Activated CD8-positive, alpha-beta memory T cell treated with anti-CD3 and anti-CD28 coated beads, Interleukin-2, amount 10 ng/mL, durations not matched to agents 7 days and 5 days (primary cell): ENCODE measurements around the gene SPARC. TPM values are rescaled to one million over a fixed set of nuclear protein-coding genes. Genes with fewer than 3 reads are reported as not detected.
"Not testable (repeated sequence)": the region's sequence is repeated elsewhere in the genome, so short reads cannot be mapped to it uniquely, and the experiment has no call there.

Source experiments
- ATAC-seq: fragments of 150-1000 bp; cut with Tn5 transposase; one replicate; pipeline ENCODE4 v1.10.0; 2021; ENCODE audit warnings: moderate library complexity
- CTCF ChIA-PET: fragments of 350-600 bp; sonication (Branson Sonifier 250); formaldehyde crosslinking; loops from one replicate; lab custom pipeline; 2021; ENCODE audit warnings: antibody characterized with exemption; lab: Charles Lee
- DNase-seq: peaks from one replicate; pipeline ENCODE4 v3.0.0-alpha.2; 2020
- H3K27ac Mint-ChIP-seq: one replicate; pipeline ENCODE4 v1.8.0; 2021; ENCODE audit warnings: mild to moderate bottlenecking, mixed read lengths
- H3K27me3 Mint-ChIP-seq: one replicate; pipeline ENCODE4 v1.8.0; 2021; ENCODE audit warnings: mixed read lengths
- H3K36me3 Mint-ChIP-seq: one replicate; pipeline ENCODE4 v1.8.0; 2021; ENCODE audit warnings: mild to moderate bottlenecking, mixed read lengths
- H3K4me1 Mint-ChIP-seq: one replicate; pipeline ENCODE4 v1.8.0; 2021; ENCODE audit warnings: mixed read lengths
- H3K4me3 Mint-ChIP-seq: one replicate; pipeline ENCODE4 v1.8.0; 2021; ENCODE audit warnings: mild to moderate bottlenecking, moderate library complexity, mixed read lengths
- H3K9me3 Mint-ChIP-seq: one replicate; pipeline ENCODE4 v1.8.0; 2022; ENCODE audit warnings: low read depth, mixed read lengths
- total RNA-seq, 2 experiments: library from RNA; stranded (reverse); gene quantifications; one replicate each; pipeline ENCODE4 v1.2.3, GENCODE V29; 2021

SPARC gene
- total RNA-seq, 2 experiments from 2014 or later: 0.18 to 0.37 TPM

DNA sequence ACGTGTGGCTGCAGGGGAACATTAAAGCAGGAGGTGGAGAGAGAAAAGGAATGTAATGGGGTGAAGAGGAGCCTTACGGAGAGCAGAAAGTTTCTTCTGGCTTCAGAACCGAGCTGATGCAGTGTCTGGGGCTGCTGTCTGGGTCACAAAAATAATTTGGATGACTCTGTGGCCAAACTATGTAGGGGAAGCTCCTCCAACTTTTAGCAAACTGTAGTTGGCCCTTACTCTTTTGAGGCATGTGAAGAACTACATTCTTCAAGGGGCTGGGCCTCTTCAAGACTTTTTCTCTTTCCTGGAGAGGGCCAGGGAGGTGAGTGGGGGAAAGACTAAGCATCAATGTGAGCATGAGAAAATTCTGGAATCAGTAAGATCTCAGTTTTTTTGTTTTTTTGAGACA, 31.9 kb upstream of the SPARC start:
- Mint-ChIP-seq H3K9me3 (no peaks in the 10 kb centered on the region), H3K27ac (no peak overlapping the region), H3K36me3 (no peaks in the 10 kb centered on the region), H3K27me3 (no peaks in the 10 kb centered on the region), H3K4me1 (peaks cover 17% of the 10 kb centered on the region), H3K4me3 (no peak overlapping the region)
- CTCF ChIA-PET: interaction anchor here (1.0 to 2.8 kb wide), 6 partner anchors 10 to 67 kb away, joined by 3 to 12 read pairs (median 4); no protein-coding TSS in a partner anchor
- DNase-seq: no peak
- no peak for ATAC-seq

DNA sequence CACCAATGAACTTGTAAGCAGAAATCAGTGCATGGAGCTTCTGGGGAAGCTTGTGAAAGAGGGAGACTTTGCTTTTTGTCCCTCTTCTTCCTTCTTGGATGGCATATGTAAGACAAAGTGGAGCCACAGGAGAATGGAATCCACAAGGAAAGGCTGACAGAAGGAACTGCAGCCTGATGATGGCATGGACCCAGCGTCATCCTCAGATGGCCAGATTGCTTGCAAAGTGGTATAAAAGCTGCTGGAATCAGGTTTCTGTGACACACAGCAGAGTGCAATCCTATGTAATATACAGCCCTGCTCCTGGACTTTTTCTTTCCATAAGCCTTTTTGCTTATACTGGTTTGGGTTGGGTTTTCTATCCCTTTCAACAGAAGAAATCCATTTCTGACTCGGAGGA, 31.4 kb upstream of the SPARC start:
- Mint-ChIP-seq H3K4me3 (no peak overlapping the region), H3K27me3 (peaks cover under 1% of the 10 kb centered on the region), H3K27ac (no peak overlapping the region), H3K9me3 (no peaks in the 10 kb centered on the region), H3K36me3 (no peaks in the 10 kb centered on the region), H3K4me1 (peaks cover 17% of the 10 kb centered on the region)
- CTCF ChIA-PET: interaction anchor here (1.0 to 2.3 kb wide), 5 partner anchors 10 to 67 kb away, joined by 3 to 7 read pairs (median 5); no protein-coding TSS in a partner anchor
- no peak for DNase-seq
- no peak for ATAC-seq

DNA sequence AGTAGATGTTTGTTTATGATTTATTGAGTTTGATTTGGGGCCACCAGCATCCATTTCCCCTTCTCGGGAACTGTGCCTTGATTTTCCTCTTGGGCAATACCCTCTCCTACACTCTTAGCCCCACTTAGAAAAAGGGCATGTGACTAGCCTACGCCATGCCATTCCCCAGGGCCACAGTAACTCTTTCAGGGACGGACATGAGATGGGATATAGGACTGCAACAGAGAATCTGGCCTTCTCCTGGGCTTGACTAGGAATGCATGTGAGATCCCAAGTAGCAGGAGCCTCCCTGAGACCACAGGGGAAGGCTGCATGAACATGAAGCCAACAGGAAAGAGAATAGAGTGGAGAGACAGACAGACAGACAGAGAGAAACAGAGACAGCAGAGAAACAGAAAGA, 30.7 kb upstream of the SPARC start:
- ATAC-seq: no peak
- CTCF ChIA-PET: interaction anchor here (1.5 to 1.7 kb wide), 2 partner anchors 59 to 66 kb away, joined by 5 read pairs; no protein-coding TSS in a partner anchor
- peaks cover 7% of the 10 kb centered on the region for H3K27me3 Mint-ChIP-seq
- no peak for DNase-seq
- no peak overlapping the region for H3K4me3 Mint-ChIP-seq
- H3K27ac Mint-ChIP-seq: no peak overlapping the region
- peaks cover 15% of the 10 kb centered on the region for H3K4me1 Mint-ChIP-seq
- H3K36me3 Mint-ChIP-seq: no peaks in the 10 kb centered on the region
- H3K9me3 Mint-ChIP-seq: no peaks in the 10 kb centered on the region

DNA sequence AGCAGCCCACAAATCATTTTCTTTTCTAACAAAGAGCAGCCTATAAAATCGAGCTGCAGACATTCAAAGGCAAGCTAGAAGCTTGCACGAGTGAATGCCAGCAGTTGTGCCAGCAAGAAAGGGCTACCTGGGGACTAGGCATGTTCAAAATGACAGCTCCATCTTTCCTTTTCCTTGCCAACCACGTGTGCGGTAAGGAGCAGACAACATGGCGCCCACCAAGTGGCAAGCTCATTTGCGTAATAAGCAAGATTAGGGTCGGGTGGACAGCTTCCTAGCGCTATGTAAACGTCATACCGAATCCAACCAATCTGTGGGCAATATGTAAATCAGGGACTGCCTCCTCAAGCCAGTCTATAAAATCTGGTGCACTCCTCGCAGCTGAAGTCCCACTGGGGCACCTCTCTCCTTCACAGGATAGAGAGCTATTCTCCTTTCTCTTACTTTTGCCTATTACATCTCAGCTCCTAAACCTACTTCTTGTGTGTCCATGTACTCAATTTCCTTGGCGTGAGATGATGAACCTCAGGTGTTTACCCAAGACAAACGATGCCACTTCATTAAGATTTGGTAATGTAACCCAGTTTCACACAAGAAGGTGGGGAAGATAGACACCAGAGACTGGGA, 22.5 kb upstream of the SPARC start:
- peaks cover 27% of the 10 kb centered on the region for H3K27me3 Mint-ChIP-seq
- no peak overlapping the region for H3K4me3 Mint-ChIP-seq
- ATAC-seq (no peak), DNase-seq (no peak)
- CTCF ChIA-PET: interaction anchor here (0.6 kb wide), 1 partner anchor 457 kb away, joined by 3 read pairs; no protein-coding TSS in a partner anchor
- no peak overlapping the region for H3K27ac Mint-ChIP-seq
- no peaks in the 10 kb centered on the region for H3K36me3 Mint-ChIP-seq
- no peaks in the 10 kb centered on the region for H3K9me3 Mint-ChIP-seq
- no peaks in the 10 kb centered on the region for H3K4me1 Mint-ChIP-seq

DNA sequence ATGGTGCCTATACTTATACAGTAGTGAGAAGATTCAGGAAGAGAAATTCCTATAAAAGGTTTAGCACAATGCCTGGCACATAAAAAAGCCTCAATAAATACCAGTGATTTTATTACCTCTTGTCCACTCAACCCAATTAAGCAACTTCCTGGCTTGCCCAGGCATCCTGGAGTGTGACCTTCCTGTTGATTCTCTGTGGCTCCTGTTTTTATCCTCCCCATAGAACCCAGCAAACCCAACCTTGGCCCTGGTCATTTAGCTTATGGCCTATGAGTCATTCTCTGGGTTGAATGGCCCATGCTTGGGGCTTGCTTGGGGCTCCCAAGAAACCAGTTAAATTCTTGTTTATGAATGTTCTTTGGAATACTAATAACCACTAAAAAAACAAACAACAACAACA, 21.4 kb upstream of the SPARC start:
- no peaks in the 10 kb centered on the region for H3K36me3 Mint-ChIP-seq
- CTCF ChIA-PET: no interaction called here
- DNase-seq: no peak
- ATAC-seq: no peak
- H3K4me3 Mint-ChIP-seq: no peak overlapping the region
- no peak overlapping the region for H3K27ac Mint-ChIP-seq
- H3K9me3 Mint-ChIP-seq: no peaks in the 10 kb centered on the region
- peaks cover 26% of the 10 kb centered on the region for H3K27me3 Mint-ChIP-seq
- H3K4me1 Mint-ChIP-seq: no peaks in the 10 kb centered on the region

DNA sequence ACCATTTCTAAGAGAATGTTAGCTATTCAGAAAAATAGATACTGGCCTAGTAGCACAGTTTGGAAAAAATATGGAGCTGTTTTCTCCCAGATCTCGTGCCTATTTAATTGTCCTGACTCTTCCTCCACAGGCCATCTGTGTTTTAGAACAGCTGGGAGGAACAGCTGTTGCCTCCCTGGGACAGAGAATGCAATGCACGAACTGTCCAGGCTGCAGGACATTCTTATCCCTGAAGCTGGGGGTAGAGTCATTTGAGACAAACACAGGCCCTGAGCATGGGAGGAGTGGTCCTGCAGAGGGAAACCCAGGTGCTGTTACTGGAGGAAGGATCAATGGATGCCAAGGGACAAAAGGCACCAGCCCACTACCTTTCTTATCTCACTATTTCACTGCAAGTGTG, 20.9 kb upstream of the SPARC start:
- Mint-ChIP-seq H3K9me3 (no peaks in the 10 kb centered on the region), H3K27ac (no peak overlapping the region), H3K27me3 (peaks cover 22% of the 10 kb centered on the region), H3K4me3 (no peak overlapping the region), H3K36me3 (no peaks in the 10 kb centered on the region), H3K4me1 (no peaks in the 10 kb centered on the region)
- ATAC-seq (no peak), DNase-seq (no peak)
- CTCF ChIA-PET: no interaction called here

DNA sequence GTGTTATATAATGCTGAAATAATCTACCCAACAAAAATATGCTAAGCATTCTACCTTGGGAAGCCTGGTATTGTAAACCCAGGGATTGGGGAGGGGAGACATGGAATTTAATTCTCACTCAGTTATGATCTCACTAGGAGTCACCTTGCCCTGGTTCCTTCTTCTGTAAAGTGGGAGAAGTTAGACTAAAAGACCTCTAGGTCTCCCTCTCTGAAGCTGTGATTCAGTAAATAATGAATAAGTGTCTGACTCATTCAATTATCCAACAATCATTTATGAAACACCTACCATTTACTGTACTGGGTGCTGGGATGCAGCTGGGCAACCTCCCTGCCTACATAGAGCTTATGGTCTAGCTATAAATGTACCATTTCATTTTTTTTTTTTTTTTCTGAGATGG, 20.2 kb upstream of the SPARC start:
- CTCF ChIA-PET: interaction anchor here (0.7 kb wide), 1 partner anchor 102 kb away, joined by 3 read pairs; no protein-coding TSS in a partner anchor
- peaks cover 16% of the 10 kb centered on the region for H3K27me3 Mint-ChIP-seq
- no peak overlapping the region for H3K27ac Mint-ChIP-seq
- no peaks in the 10 kb centered on the region for H3K36me3 Mint-ChIP-seq
- no peaks in the 10 kb centered on the region for H3K9me3 Mint-ChIP-seq
- H3K4me1 Mint-ChIP-seq: no peaks in the 10 kb centered on the region
- no peak for ATAC-seq
- no peak for DNase-seq
- H3K4me3 Mint-ChIP-seq: no peak overlapping the region

DNA sequence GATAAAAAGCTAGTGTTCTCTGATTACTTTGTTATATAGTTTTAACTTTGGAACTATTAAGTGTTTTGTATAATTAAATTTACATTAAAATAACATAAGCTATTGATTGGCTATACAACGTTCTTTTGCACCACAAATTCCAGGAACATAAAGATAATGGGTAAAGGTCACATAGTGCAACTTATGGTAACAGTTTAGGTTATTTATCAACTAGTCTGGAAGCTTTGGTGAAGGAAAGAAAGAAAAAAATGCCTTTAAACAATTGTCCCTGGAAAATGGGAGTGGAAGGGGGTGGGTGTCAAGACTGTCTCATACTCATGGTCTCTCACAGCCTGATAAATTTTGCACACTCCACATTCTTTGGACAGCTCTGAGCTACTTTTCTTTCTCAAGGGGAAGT, 17.1 kb upstream of the SPARC start:
- H3K9me3 Mint-ChIP-seq: no peaks in the 10 kb centered on the region
- H3K36me3 Mint-ChIP-seq: no peaks in the 10 kb centered on the region
- no peak for DNase-seq
- no peaks in the 10 kb centered on the region for H3K4me1 Mint-ChIP-seq
- CTCF ChIA-PET: no interaction called here
- H3K27me3 Mint-ChIP-seq: peaks cover 2% of the 10 kb centered on the region
- no peak overlapping the region for H3K27ac Mint-ChIP-seq
- no peak overlapping the region for H3K4me3 Mint-ChIP-seq
- ATAC-seq: no peak

DNA sequence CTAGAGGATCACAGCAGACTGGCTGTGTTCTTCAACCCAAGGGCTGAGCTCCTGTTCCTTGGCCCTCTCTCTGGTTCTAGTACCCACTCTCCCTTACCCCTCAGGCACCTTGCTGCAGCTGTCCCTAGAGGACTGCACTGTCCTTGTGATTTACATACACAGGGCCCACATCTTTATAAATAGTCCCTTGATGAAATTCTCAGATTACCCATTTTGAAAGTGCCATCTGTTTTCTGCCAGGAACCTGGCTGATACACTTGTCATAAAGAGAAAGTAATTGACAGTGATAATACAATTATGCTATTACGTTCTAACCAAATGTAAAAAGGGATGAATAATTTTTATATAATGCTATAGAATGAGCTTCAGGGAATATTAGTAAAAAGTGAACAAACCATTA, 16.5 kb upstream of the SPARC start:
- Mint-ChIP-seq H3K4me1 (no peaks in the 10 kb centered on the region), H3K9me3 (no peaks in the 10 kb centered on the region), H3K27me3 (peaks cover 2% of the 10 kb centered on the region), H3K27ac (no peak overlapping the region), H3K36me3 (no peaks in the 10 kb centered on the region), H3K4me3 (no peak overlapping the region)
- DNase-seq (no peak), ATAC-seq (no peak)
- CTCF ChIA-PET: no interaction called here

DNA sequence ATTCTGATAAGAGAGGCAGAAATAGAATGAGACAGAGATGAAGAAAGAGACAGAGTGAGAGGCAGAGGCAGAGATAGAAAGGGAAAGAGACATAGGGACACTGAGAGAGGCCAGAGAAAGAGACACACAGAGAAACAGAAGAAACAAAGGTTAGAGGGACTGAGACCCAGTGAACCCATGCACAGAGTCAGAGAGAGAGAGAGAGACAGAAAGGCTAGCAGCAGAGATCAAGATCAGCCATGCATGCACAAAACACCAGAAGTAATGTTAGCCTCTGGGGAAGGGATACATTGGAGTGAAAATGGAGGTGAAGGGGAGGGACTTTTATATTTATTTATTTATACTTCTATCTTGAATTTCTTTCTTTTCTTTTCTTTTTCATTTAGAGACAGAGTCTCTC, 14.1 kb upstream of the SPARC start:
- H3K27me3 Mint-ChIP-seq: peaks cover 5% of the 10 kb centered on the region
- ATAC-seq (no peak), DNase-seq (no peak)
- no peak overlapping the region for H3K27ac Mint-ChIP-seq
- CTCF ChIA-PET: no interaction called here
- no peaks in the 10 kb centered on the region for H3K36me3 Mint-ChIP-seq
- H3K4me1 Mint-ChIP-seq: no peaks in the 10 kb centered on the region
- H3K4me3 Mint-ChIP-seq: no peak overlapping the region
- no peaks in the 10 kb centered on the region for H3K9me3 Mint-ChIP-seq

DNA sequence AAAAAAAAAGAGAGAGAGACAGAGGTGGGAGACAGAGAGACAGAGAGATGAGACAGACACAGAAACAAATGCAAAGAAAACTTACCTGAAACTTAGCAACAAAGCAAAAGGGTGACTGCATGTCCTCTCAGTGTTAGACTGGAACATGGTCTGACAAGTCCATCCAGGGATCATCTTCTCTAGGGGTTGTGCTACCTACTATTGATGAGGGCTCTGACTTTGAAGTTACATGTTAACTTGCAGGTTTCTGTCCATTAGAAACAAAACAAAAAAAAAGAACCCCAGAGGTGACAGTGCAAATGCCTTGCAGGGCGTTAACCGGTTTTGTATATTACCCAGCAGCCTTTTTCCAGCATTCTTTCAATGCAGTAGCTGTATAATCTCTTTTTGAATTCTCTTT, 13.6 kb upstream of the SPARC start:
- H3K9me3 Mint-ChIP-seq: no peaks in the 10 kb centered on the region
- peaks cover 5% of the 10 kb centered on the region for H3K27me3 Mint-ChIP-seq
- DNase-seq: no peak
- H3K4me3 Mint-ChIP-seq: no peak overlapping the region
- no peak for ATAC-seq
- no peak overlapping the region for H3K27ac Mint-ChIP-seq
- CTCF ChIA-PET: interaction anchor here (0.7 kb wide), 1 partner anchor 30 kb away, joined by 3 read pairs; no protein-coding TSS in a partner anchor
- H3K4me1 Mint-ChIP-seq: no peaks in the 10 kb centered on the region
- no peaks in the 10 kb centered on the region for H3K36me3 Mint-ChIP-seq

DNA sequence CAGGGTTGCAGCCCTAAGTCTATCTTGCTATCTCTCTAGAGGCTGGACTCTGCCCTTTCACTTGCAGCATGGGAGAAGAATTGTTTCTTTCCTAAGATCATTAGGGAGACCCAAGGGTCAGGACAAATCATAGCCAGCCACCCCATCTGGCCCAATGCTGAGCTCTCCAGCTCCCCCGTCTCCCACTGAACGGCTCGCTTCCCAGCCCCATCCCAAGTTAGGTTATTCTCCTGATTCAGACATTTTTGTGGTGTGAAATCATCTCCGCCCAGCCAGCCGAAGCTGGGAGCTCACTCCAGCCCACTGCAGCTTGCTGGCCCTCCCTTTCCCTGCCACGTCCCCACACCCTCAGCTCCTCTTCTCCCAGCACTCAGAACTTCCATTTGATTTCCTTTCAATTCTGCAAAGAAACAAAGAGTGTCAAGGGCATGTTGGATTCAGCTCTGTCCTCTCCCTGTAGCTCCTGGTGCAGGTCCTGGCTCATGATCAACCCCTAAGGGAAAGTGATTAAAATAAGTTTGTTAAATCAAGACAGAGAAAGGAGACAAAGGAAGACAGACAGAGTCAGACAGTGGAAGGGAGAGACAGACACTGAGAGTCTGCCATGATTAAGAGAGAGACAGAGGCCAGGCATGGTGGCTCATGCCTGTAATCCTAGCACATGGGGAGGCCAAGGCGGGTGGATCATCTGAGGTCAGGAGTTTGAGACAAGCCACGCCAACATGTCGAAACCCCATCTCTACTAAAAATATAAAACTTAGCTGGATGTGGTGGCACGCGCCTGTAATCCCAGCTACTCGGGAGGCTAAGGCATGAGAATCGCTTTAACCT, 12.6 kb upstream of the SPARC start:
- DNase-seq: no peak
- peaks cover 5% of the 10 kb centered on the region for H3K27me3 Mint-ChIP-seq
- no peaks in the 10 kb centered on the region for H3K4me1 Mint-ChIP-seq
- H3K4me3 Mint-ChIP-seq: no peak overlapping the region
- no peak for ATAC-seq
- no peaks in the 10 kb centered on the region for H3K9me3 Mint-ChIP-seq
- H3K36me3 Mint-ChIP-seq: no peaks in the 10 kb centered on the region
- CTCF ChIA-PET: interaction anchor here (0.7 kb wide), 1 partner anchor 29 kb away, joined by 3 read pairs; no protein-coding TSS in a partner anchor
- H3K27ac Mint-ChIP-seq: no peak overlapping the region

DNA sequence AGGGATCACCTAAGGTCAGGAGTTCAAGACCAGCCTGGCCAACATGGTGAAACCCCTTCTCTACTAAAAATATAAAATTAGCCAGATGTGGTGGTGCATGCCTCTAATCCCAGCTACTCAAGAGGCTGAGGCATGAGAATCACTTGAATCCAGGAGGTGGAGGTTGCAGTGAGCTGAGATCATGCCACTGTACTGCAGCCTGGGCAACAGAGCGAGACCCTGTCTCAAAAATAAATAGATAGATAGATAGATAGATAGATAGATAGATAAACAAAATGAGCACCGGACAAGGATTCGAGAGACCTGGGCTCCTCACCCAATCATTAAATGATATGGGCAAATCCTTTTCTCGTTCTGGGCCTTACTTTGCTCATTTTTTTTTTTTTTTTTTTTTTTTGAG, 11.4 kb upstream of the SPARC start:
- H3K4me1 Mint-ChIP-seq, H3K4me3 Mint-ChIP-seq: not testable (repeated sequence)

DNA sequence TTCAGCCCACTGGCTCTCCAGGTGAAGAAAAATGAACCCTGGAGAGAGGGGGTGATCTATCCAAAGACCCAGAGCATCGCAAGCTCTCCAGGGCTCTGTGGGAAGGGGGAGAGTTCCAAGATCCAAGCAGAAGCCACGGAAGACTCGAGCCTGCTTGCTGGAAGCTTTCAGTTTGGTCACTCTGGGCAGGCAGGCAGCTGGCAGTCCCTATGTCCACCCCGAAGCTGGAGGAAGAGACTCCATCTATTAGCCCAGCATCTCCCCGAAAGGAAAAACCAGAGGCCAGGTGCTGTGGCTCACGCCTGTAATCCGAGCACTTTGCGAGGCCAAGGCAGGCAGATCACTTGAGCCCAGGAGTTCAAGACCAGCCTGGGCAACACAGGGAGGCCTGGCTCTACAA, 10.7 kb upstream of the SPARC start:
- H3K9me3 Mint-ChIP-seq: no peaks in the 10 kb centered on the region
- no peak overlapping the region for H3K4me3 Mint-ChIP-seq
- ATAC-seq (no peak), DNase-seq (no peak)
- H3K27ac Mint-ChIP-seq: no peak overlapping the region
- H3K36me3 Mint-ChIP-seq: no peaks in the 10 kb centered on the region
- H3K27me3 Mint-ChIP-seq: peaks cover 6% of the 10 kb centered on the region
- CTCF ChIA-PET: no interaction called here
- H3K4me1 Mint-ChIP-seq: no peaks in the 10 kb centered on the region

More for the DNA sequence above, 11.4 kb upstream of the SPARC start:
- H3K36me3 Mint-ChIP-seq, H3K27me3 Mint-ChIP-seq, DNase-seq, H3K27ac Mint-ChIP-seq, H3K9me3 Mint-ChIP-seq, ATAC-seq, CTCF ChIA-PET: not testable (repeated sequence)
